H1 (cell line): ENCODE measurements around the gene RSF1. TPM values are rescaled to one million over a fixed set of nuclear protein-coding genes. Genes with fewer than 3 reads are reported as not detected.

ENCODE experiments used
- CTCF ChIA-PET: fragments of 300-600 bp; sonication (Branson Sonifier 250); formaldehyde crosslinking; loops from one replicate; lab custom pipeline; 2021; ENCODE audit not compliant: partially characterized antibody; lab: Charles Lee
- POLR2A ChIA-PET: fragments of 300-600 bp; sonication (Branson Sonifier 250); formaldehyde crosslinking; loops from one replicate; lab custom pipeline; 2021; ENCODE audit warnings: inconsistent platforms; ENCODE audit not compliant: partially characterized antibody; lab: Charles Lee
- DNase-seq, 2 experiments: peaks; one replicate each; pipeline versions ENCODE4 v3.0.0 to v3.0.0-alpha.2; 2010 to 2022; ENCODE audit warnings: low spot score in 2 of 2, low read depth in 1 of 2, mixed read lengths in 1 of 2
- FAIRE-seq: peaks from 2 replicates; lab custom pipeline; 2011; peaks lifted over from hg19 to GRCh38; lab: Jason Lieb, UNC
- H2AFZ ChIP-seq: 2 replicates; pipeline ENCODE4 v1.8.1; 2012; ENCODE audit warnings: low read length, inconsistent platforms
- H2AK5ac ChIP-seq: 2 replicates; pipeline ENCODE4 v1.6.1; 2013; ENCODE audit warnings: low read depth, low read length
- H2BK120ac ChIP-seq: replicated peaks from 2 replicates; pipeline ENCODE3; 2013; ENCODE audit warnings: low read depth, low read length, inconsistent platforms
- H2BK12ac ChIP-seq: 2 replicates; pipeline ENCODE4 v1.6.1; 2013; ENCODE audit warnings: low read depth, low read length
- H2BK15ac ChIP-seq: 2 replicates; pipeline ENCODE4 v1.6.1; 2013; ENCODE audit warnings: low read length
- H2BK20ac ChIP-seq: 2 replicates; pipeline ENCODE4 v1.6.1; 2013; ENCODE audit warnings: low read length
- H2BK5ac ChIP-seq: 2 replicates; pipeline ENCODE4 v1.6.1; 2013; ENCODE audit warnings: low read depth, low read length
- H3K14ac ChIP-seq: 2 replicates; pipeline ENCODE4 v1.6.1; 2013; ENCODE audit warnings: inconsistent platforms; ENCODE audit not compliant: insufficient read length
- H3K18ac ChIP-seq: 2 replicates; pipeline ENCODE4 v1.6.1; 2013; ENCODE audit warnings: low read length; ENCODE audit errors: extremely low read depth
- H3K23ac ChIP-seq: 2 replicates; pipeline ENCODE4 v1.6.1; 2013; ENCODE audit warnings: inconsistent platforms; ENCODE audit not compliant: insufficient read length
- H3K23me2 ChIP-seq: 2 replicates; pipeline ENCODE4 v1.6.1; 2013; ENCODE audit warnings: low read depth, low read length
- H3K27ac ChIP-seq: 2 replicates; pipeline ENCODE4 v1.6.1; 2011; ENCODE audit warnings: low read depth, low read length, inconsistent platforms
- H3K27me3 ChIP-seq, 4 experiments: replicated peaks in 1 of 4; 1 replicate in 1 of 4; 2 replicates in 3 of 4; pipeline versions ENCODE4 v1.6.1 to v1.8.1; 2011 to 2013; ENCODE audit warnings: low read length in 3 of 4, mild to moderate bottlenecking in 3 of 4, inconsistent platforms in 2 of 4, mixed read lengths in 2 of 4, moderate library complexity in 1 of 4; ENCODE audit not compliant: control insufficient read depth in 3 of 4, insufficient read depth in 3 of 4; ENCODE audit errors: extremely low read depth in 1 of 4
- H3K36me3 ChIP-seq, 4 experiments: 2 replicates each; pipeline versions ENCODE4 v1.6.1 to v1.8.1; 2011 to 2013; ENCODE audit warnings: mild to moderate bottlenecking in 4 of 4, low read length in 3 of 4, moderate library complexity in 2 of 4, control low read depth in 1 of 4, inconsistent platforms in 1 of 4; ENCODE audit not compliant: insufficient read depth in 4 of 4, control insufficient read depth in 2 of 4
- H3K4ac ChIP-seq: replicated peaks from 2 replicates; pipeline ENCODE3; 2013; ENCODE audit warnings: low read length, low read depth, mixed read lengths, inconsistent platforms; ENCODE audit not compliant: insufficient read length
- H3K4me1 ChIP-seq, 4 experiments: replicated peaks in 1 of 4; 1 replicate in 1 of 4; 2 replicates in 3 of 4; pipeline versions ENCODE4 v1.6.1 to v1.8.1; 2011 to 2013; ENCODE audit warnings: low read length in 3 of 4, inconsistent platforms in 2 of 4, mixed read lengths in 1 of 4; ENCODE audit not compliant: insufficient read depth in 4 of 4, control insufficient read depth in 3 of 4
- H3K4me2 ChIP-seq, 2 experiments: 2 replicates each; pipeline versions ENCODE4 v1.6.1 to v1.8.1; 2011 to 2013; ENCODE audit warnings: low read depth in 2 of 2, low read length in 2 of 2, control low read depth in 1 of 2, inconsistent platforms in 1 of 2, mild to moderate bottlenecking in 1 of 2; ENCODE audit not compliant: insufficient read depth in 1 of 2
- H3K4me3 ChIP-seq, 4 experiments: fragments of 200-600, 300-600 bp in 1 of 4; sonication (generic), shearing (Covaris generic), sonication (Bioruptor Twin) in 1 of 4; 2 replicates each; pipeline versions ENCODE4 v1.5.1 to v1.8.1; 2011 to 2016; ENCODE audit warnings: low read length in 4 of 4, low read depth in 3 of 4, control low read depth in 2 of 4, inconsistent platforms in 2 of 4, mild to moderate bottlenecking in 2 of 4, mixed read lengths in 1 of 4, moderate library complexity in 1 of 4; ENCODE audit not compliant: insufficient read depth in 2 of 4; ENCODE audit errors: extremely low read depth in 1 of 4
- H3K56ac ChIP-seq: replicated peaks from 2 replicates; pipeline ENCODE3; 2013; ENCODE audit warnings: low read depth, mild to moderate bottlenecking, mixed read lengths, low read length, inconsistent platforms; ENCODE audit not compliant: insufficient read length
- H3K79me1 ChIP-seq: 2 replicates; pipeline ENCODE4 v1.6.1; 2013; ENCODE audit warnings: low read depth, low read length, control low read depth
- H3K79me2 ChIP-seq, 2 experiments: 2 replicates each; pipeline versions ENCODE4 v1.6.1 to v1.8.1; 2012 to 2013; ENCODE audit warnings: low read length in 2 of 2, mild to moderate bottlenecking in 2 of 2, inconsistent platforms in 1 of 2; ENCODE audit not compliant: insufficient read depth in 2 of 2, control insufficient read depth in 1 of 2
- H3K9ac ChIP-seq, 4 experiments: replicated peaks in 1 of 4; 1 replicate in 1 of 4; 2 replicates in 3 of 4; pipeline versions ENCODE4 v1.6.1 to v1.8.1; 2011 to 2013; ENCODE audit warnings: low read depth in 3 of 4, low read length in 3 of 4, control low read depth in 2 of 4, mild to moderate bottlenecking in 2 of 4, moderate library complexity in 2 of 4, inconsistent platforms in 1 of 4; ENCODE audit errors: extremely low read depth in 1 of 4
- H3K9me3 ChIP-seq, 2 experiments: 2 replicates each; pipeline versions ENCODE4 v1.6.1 to v1.8.1; 2012 to 2013; ENCODE audit warnings: mild to moderate bottlenecking in 2 of 2, moderate library complexity in 2 of 2, control low read depth in 1 of 2, inconsistent platforms in 1 of 2, low read depth in 1 of 2, low read length in 1 of 2, mixed read lengths in 1 of 2; ENCODE audit not compliant: insufficient read depth in 2 of 2
- H4K20me1 ChIP-seq, 2 experiments: replicated peaks in 1 of 2; 2 replicates each; pipeline versions ENCODE3 to v1.8.1; 2011 to 2013; ENCODE audit warnings: inconsistent platforms in 2 of 2, low read length in 2 of 2, mild to moderate bottlenecking in 1 of 2; ENCODE audit not compliant: insufficient read depth in 2 of 2, control insufficient read depth in 1 of 2
- H4K5ac ChIP-seq: 2 replicates; pipeline ENCODE4 v1.6.1; 2013; ENCODE audit warnings: low read length, low read depth, mixed read lengths, inconsistent platforms; ENCODE audit not compliant: insufficient read length
- H4K8ac ChIP-seq: 2 replicates; pipeline ENCODE4 v1.8.0; 2013; ENCODE audit warnings: mild to moderate bottlenecking, moderate library complexity, low read length, inconsistent platforms; ENCODE audit not compliant: insufficient read depth; ENCODE audit errors: extremely low read depth
- H4K91ac ChIP-seq: replicated peaks from 2 replicates; pipeline ENCODE3; 2013; ENCODE audit warnings: low read length, mixed read lengths, inconsistent platforms; ENCODE audit not compliant: insufficient read length
- ATF2 ChIP-seq: IDR thresholded peaks from 2 replicates; pipeline ENCODE4 v1.6.1; 2012; ENCODE audit warnings: low read length, inconsistent platforms
- BACH1 ChIP-seq: IDR thresholded peaks from 2 replicates; pipeline ENCODE4 v1.6.1; 2012; ENCODE audit warnings: low read length, improper control_type of control experiment
- CBX5 ChIP-seq: fragments of 300-800, 300-1000 bp; sonication (generic); IDR thresholded peaks from 2 replicates; pipeline ENCODE4 v1.7.1; 2016; ENCODE audit warnings: antibody characterized with exemption, low read length, low read depth
- HDAC6 ChIP-seq: IDR thresholded peaks from one replicate; pipeline ENCODE4 v1.7.1; 2012; ENCODE audit warnings: low read depth, mild to moderate bottlenecking, inconsistent platforms, low read length, moderate library complexity
- KDM5A ChIP-seq: fragments of 200-600 bp; IDR thresholded peaks from 2 replicates; pipeline ENCODE4 v1.7.1; 2012; ENCODE audit warnings: mild to moderate bottlenecking, low read length, inconsistent platforms, mixed read lengths
- POLR2A ChIP-seq, 2 experiments: IDR thresholded peaks; 1 replicate in 1 of 2; 2 replicates in 1 of 2; pipeline ENCODE4 v1.6.1; 2011; ENCODE audit warnings: low read depth in 2 of 2, low read length in 2 of 2, mild to moderate bottlenecking in 2 of 2; ENCODE audit errors: control extremely low read depth in 1 of 2
- POU5F1 ChIP-seq: IDR thresholded peaks from 2 replicates; pipeline ENCODE4 v1.6.1; 2011; ENCODE audit warnings: low read depth, mild to moderate bottlenecking, low read length, moderate library complexity
- WGBS, 2 experiments: shearing (Covaris generic) in 1 of 2; methylation state at CpG; one replicate each; pipeline versions ENCODE4 v1.1.6 to v1.1.7; 2013 to 2015; ENCODE audit warnings: low lambda C conversion rate in 2 of 2, mixed read lengths in 2 of 2, inconsistent platforms in 1 of 2, low coverage in 1 of 2, missing lambda C conversion rate in 1 of 2; ENCODE audit not compliant: insufficient replicate concordance in 2 of 2, insufficient coverage in 1 of 2, insufficient read length in 1 of 2; ENCODE audit errors: extremely low coverage in 1 of 2, missing lambda C conversion rate in 1 of 2; 5-methylcytosine and 5-hydroxymethylcytosine counted together
- polyA plus RNA-seq, 7 experiments: library from polyadenylated mRNA; depleted of rRNA in 3 of 7; stranded (reverse) in 5 of 7; unstranded in 2 of 7; fragments of >200 nt in 5 of 7; fragments of 200-250 nt in 2 of 7; gene quantifications; 1 replicate in 5 of 7; 2 replicates in 1 of 7; 4 replicates in 1 of 7; pipeline versions ENCODE4 v1.2.1 to v1.2.3, GENCODE V29; 2011 to 2013; ENCODE audit warnings: missing spikeins in 2 of 7, mixed read lengths in 2 of 7
- total RNA-seq: library from RNA; stranded (reverse); fragmentation: NEBNext Ultra II Directional; extraction: Animal tissue kit (Norgen Biotek cat#: 25700); gene quantifications from 2 replicates; pipeline ENCODE4 v1.2.1, GENCODE V29; 2021
- TF ChIP-seq, protein P1 (sequence below): IDR thresholded peaks from 2 replicates; pipeline ENCODE4 v1.6.1; 2012; ENCODE audit warnings: inconsistent platforms
- TF ChIP-seq, protein P2 (sequence below): IDR thresholded peaks from 2 replicates; pipeline ENCODE4 v1.6.1; 2012; ENCODE audit warnings: inconsistent platforms

RSF1 gene
- total and polyA plus RNA-seq, 2 of the 8 experiments (the other 6 are each of a cell fraction or from before 2014, with no cell fraction given): 17.8 to 87.9 TPM

GRCh38 chr11:77728203-77728786 is 92.2 kb downstream of the RSF1 start:
- no peak overlapping the region for H2BK12ac ChIP-seq
- H3K4me2 ChIP-seq: no peak overlapping the region
- no peak overlapping the region for H2BK5ac ChIP-seq
- no peak overlapping the region for H3K23ac ChIP-seq
- no peak overlapping the region for H4K8ac ChIP-seq
- H2BK120ac ChIP-seq: no peak overlapping the region
- no peaks in the 10 kb centered on the region; the same call in 1 of the 2 replicates for H3K23me2 ChIP-seq
- 0 out of 2 replicates have a peak, but pooled peaks cover 3% of the 10 kb centered on the region for H3K79me1 ChIP-seq
- TF ChIP-seq, protein P1, sequence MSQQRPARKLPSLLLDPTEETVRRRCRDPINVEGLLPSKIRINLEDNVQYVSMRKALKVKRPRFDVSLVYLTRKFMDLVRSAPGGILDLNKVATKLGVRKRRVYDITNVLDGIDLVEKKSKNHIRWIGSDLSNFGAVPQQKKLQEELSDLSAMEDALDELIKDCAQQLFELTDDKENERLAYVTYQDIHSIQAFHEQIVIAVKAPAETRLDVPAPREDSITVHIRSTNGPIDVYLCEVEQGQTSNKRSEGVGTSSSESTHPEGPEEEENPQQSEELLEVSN: no peak
- TF ChIP-seq, protein P2, sequence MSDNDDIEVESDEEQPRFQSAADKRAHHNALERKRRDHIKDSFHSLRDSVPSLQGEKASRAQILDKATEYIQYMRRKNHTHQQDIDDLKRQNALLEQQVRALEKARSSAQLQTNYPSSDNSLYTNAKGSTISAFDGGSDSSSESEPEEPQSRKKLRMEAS: no peak
- TF ChIP-seq CBX5 (no peak), POLR2A (IDR thresholded peaks at IDR 0.05; ENCODE audit: control extremely low read depth in 1 of 2, low read depth in 2 of 2, low read length in 2 of 2) (no peak), KDM5A (no peak), ATF2 (no peak), POU5F1 (no peak), BACH1 (no peak), HDAC6 (no peak)
- no peak overlapping the region for H2BK15ac ChIP-seq
- peaks cover 0 to 37% (median 19%) of the 10 kb centered on the region in 4 experiments; a peak in 5 of 8 replicates for H3K36me3 ChIP-seq
- no peak overlapping the region for H3K4ac ChIP-seq
- no peak overlapping the region for H3K18ac ChIP-seq
- DNase-seq (no peak), FAIRE-seq (no peak)
- H4K5ac ChIP-seq: no peak overlapping the region
- H3K56ac ChIP-seq: no peak overlapping the region
- POLR2A ChIA-PET: no interaction called here
- no peak overlapping the region for H2AK5ac ChIP-seq
- no peaks in the 10 kb centered on the region for H4K20me1 ChIP-seq
- H3K9ac ChIP-seq: no peak overlapping the region
- peaks cover 15 to 17% of the 10 kb centered on the region in 2 experiments for H3K9me3 ChIP-seq
- 87% methylated on average over 5 of the region's 5 CpGs; no CpG with 5 or more reads in 1 of the 2 experiments for WGBS, 2 experiments
- H3K14ac ChIP-seq: no peak overlapping the region
- H2BK20ac ChIP-seq: no peak overlapping the region
- H3K79me2 ChIP-seq: no peaks in the 10 kb centered on the region
- H3K27me3 ChIP-seq: no peaks in the 10 kb centered on the region
- H3K27ac ChIP-seq: no peak overlapping the region
- no peak overlapping the region for H3K4me3 ChIP-seq
- H2AFZ ChIP-seq: no peak overlapping the region
- no peak overlapping the region for H4K91ac ChIP-seq
- H3K4me1 ChIP-seq: no peaks in the 10 kb centered on the region
- CTCF ChIA-PET: interaction anchor here (0.6 kb wide), 1 partner anchor 207 kb away, joined by 3 read pairs; no protein-coding TSS in a partner anchor
